HG03095 (cell line): ENCODE results near the gene SORCS1.

Experiments
- ATAC-seq: cut with Tn5 transposase; IDR thresholded peaks from one replicate; pipeline ENCODE4 v1.9.1; 2021; ENCODE audit warnings: moderate library complexity; ENCODE audit not compliant: unreplicated experiment

SORCS1 gene

GRCh38 chr10:106765241-106765754 lies 399.2 kb downstream of the SORCS1 start:
- no peak for ATAC-seq

DNA sequence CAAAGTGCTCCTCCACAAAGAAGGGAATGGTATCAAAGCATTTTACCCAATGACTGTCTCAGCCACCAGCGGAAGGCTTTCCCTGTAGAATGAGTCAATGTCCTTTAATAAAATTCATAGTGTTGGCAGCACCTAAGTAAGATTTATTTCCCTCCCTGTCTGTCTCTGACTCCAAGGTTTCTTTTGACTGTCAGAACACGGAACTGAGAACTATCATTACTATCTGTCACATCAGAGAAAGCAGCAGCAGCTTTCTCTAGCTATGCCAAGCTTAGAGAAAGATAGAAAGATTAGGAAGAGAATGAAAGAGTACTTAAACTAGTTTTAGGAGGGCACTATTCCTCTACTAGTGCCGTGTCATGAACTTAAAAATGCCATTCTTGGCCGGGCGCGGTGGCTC lies 400.1 kb downstream of the SORCS1 start:
- no peak for ATAC-seq

- no peak for ATAC-seq
Observed at GRCh38 chr10:106761906-106762305, 402.6 kb downstream of the SORCS1 start.

GRCh38 chr10:106757521-106757920 lies 407.0 kb downstream of the SORCS1 start:
- ATAC-seq = no peak

DNA sequence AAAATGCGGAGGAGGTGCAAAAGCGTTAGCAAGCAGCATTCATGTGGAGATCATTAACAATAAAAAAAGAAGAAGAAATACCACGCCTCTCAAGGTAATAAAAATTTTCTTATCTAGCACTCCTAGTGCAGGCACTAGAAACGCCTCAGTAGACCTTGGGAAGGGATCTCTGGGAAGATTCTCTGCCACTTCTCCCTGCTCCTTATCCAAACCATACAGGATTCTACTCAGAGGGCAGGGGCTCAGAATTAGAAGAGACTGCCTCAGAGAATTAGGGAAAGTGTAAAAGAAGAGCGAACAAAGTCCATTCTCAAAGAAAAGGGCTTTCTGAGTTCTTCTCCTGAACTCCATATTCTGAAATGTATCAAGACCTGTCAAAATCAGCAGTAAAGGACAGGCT lies 413.4 kb downstream of the SORCS1 start:
- no peak for ATAC-seq

- ATAC-seq = no peak
Observed at GRCh38 chr10:106746868-106747267, 417.6 kb downstream of the SORCS1 start.

DNA sequence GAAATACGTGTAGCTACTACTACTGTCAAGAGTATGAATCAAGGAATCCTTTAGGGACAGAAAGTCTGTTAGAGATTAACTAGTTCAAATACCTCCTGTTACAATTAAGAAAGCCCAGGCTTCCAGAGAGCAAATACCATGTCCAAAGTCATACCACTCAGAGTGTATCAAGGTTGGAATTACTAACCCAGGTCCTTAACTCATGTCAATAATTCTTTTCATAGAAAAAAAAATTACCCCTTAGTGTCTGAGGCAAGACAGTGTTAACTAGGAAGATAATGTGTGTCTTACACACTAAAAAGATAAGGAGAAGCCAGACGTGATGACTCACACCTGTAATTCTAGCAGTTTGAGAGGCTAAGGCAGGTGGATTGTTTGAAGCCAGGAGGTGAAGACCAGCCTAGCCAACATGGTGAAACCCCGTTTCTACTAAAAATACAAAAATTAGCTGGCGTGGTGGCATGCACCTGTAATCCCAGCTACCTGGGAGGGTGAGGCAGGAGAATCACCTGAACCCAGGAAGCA lies 423.4 kb downstream of the SORCS1 start:
- ATAC-seq = no peak

DNA sequence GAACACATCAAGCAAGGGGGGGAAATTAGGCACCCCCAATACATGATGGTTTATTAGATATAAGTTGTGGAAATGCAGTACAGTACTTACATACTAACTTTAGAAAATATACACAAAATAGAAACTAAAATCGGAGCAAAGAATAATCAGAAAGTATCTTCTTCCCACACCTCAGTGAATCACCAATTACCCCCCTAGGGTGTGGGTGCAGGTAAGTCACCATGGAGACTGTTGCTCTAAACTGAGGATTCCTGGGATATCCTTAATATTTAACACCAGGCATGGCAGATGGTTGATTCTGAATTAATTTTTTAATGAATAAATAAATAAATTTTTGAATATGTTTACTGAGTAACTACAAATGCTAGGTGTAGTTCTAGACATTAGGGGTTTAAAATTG lies 424.4 kb downstream of the SORCS1 start:
- no peak for ATAC-seq

- no peak for ATAC-seq
Observed at GRCh38 chr10:106734220-106734619, 430.3 kb downstream of the SORCS1 start.

- no peak for ATAC-seq
Observed at GRCh38 chr10:106728232-106728631, 436.3 kb downstream of the SORCS1 start.

GRCh38 chr10:106727170-106727569 lies 437.3 kb downstream of the SORCS1 start:
- ATAC-seq = no peak

- no peak for ATAC-seq
Observed at GRCh38 chr10:106722524-106722923, 442.0 kb downstream of the SORCS1 start.

DNA sequence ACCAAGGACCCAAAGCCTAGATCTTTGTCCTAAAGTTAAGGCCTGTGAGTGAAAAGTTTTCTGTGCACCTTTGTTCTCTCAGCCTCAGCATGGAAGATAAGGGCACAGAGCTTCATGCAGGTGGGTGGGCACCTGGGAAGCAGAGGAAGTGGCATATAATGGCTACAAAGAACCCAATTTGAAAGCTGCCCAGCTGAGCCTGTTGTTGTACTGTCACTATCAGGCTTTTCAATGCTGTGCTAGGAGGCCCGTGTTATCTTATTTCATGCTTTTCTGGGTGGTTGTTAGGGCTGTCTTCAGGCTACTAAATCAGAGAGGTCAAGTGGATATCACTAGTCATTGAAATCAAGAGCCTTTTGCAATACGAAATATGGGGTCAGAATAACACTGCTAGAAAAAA lies 443.8 kb downstream of the SORCS1 start:
- ATAC-seq = no peak

DNA sequence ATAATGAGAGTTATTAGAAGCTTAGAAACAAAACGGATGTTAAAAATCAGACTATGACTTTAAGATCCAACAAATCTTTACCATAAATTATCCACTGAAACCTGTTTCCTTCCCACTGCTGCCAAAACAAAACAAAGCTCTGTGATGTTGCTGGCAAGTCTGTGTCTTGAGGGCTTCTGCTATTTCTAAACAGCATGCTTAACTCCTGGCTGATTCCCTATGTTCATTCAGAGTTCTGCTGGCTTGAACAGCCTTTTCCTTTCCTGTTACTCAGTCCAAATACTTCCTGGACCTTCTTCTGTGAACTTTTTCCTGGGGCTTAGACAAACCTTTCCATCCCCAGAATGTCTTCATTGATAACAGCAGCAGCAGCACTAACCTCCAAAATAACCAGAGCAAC lies 448.1 kb downstream of the SORCS1 start:
- no peak for ATAC-seq

GRCh38 chr10:106714734-106715555 lies 449.6 kb downstream of the SORCS1 start:
- ATAC-seq = no peak

DNA sequence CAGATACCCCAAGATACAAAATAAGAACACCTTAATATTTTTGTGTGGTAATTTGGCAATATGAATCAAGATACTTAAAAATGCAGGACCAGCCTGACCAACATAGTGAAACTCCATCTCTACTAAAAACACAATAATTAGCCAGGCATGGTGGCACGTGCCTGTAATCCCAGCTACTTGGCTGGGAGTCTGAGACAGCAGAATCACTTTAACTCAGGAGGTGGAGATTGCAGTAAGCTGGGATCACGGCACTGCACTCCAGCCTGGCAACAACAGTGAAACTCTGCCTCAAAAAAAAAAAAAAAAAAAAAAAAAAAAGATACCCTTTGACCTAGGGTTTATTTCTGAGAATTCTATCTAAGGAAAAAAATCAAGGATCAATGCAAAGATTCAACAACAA lies 450.7 kb downstream of the SORCS1 start:
- no peak for ATAC-seq

DNA sequence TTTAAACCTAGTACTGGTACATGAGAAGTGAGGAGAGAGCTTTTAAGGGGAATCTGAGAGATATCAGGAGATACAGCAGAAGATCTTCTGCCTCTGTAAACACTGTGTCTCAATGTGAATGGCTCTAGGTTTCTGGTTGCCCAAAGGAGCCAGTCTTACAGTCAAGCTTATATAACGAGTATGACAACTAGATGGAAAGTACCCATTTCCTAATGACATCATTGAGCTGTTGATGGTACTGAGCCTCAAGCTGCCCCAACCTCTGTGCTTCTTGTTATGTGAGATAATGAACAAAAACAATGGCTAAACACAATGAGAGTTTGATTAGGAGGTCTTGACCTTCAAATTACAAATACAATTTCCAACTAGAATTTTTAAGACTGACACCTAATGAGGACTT lies 451.5 kb downstream of the SORCS1 start:
- ATAC-seq = no peak

GRCh38 chr10:106711313-106711906 lies 453.1 kb downstream of the SORCS1 start:
- ATAC-seq = peak; percentile 81

DNA sequence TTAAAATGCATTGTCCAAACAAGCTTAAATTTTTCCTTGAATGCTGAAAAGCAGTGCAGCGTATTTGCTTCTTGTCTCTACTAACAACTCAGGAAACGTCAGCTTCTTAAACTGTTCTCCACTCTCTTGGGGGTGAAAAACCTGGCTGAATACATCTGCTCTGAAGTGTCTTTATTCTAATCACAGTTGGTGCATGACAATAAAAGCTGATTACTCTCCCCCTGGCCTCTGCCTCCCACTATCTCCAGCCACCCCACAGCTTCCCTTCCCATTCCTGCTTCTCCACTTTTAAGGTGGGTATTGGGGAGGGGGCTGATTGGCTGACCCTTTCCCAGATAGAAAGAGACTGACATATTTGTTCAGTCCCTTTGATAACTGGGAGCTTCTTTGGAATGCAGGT lies 456.0 kb downstream of the SORCS1 start:
- ATAC-seq = no peak

DNA sequence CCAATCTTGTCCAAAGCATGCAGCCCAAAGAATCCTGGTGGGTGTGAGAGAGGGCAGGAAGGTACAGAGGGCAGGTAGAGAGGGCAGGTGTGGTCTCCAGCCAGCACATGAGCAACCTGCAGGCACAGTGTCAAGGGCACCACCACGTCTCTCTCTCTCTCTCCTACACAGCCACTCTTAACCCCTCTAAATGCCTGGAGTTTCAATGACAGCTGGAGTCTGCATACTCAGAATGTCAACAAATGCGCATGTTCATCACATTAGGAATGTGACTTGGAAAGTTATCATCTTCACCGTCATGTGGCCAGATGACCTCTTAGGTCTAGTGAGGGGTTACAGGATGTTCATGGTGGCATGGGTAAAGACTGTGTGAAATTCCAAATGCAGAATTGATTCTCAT lies 456.8 kb downstream of the SORCS1 start:
- no peak for ATAC-seq

DNA sequence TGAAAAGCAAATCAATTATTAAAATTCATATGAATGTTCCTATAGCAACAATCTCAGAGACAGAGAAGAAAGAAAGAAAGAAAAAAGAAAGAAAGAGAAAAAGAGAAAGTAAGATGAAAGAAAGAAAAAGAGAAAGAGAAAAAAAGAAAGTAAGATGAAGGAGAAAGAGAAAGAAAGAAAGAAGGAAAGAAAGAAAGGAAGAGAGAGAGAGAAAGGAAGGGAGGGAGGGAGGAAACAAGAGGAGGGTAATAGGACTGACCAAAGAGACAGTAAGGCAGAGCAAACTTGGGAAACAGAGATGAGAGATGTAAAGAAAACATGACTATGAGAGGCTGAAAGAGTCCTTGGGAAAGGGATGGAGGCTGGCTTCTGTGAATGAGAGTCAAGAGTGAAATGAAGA lies 458.4 kb downstream of the SORCS1 start:
- ATAC-seq = no peak

GRCh38 chr10:106705681-106706100 lies 458.8 kb downstream of the SORCS1 start:
- ATAC-seq = peak; percentile 63
